Measurements from ENCODE around the gene ADH1A. TPM values are rescaled to one million over a fixed set of nuclear protein-coding genes. Genes with fewer than 3 reads are reported as not detected.

The ADH1A gene
- total RNA-seq, 1 experiment from 2014 or later, result not detected

GRCh38 chr4:99315839-99316238 lies 25.1 kb upstream of the ADH1A start:
- H3K36me3 ChIP-seq (ENCODE audit: low read depth), result no peaks in the 10 kb centered on the region
- H3K27me3 ChIP-seq (ENCODE audit: insufficient read depth, low read depth), result no peaks in the 10 kb centered on the region
- no peak overlapping the region for H3K27ac ChIP-seq
- no peaks in the 10 kb centered on the region for H4K20me1 ChIP-seq (ENCODE audit: insufficient read depth)
- POLR2A ChIA-PET (ENCODE audit: unreplicated experiment), result no interaction called here
- no peaks in the 10 kb centered on the region for H3K79me2 ChIP-seq (ENCODE audit: low read depth)
- H3K4me1 ChIP-seq (replicated peaks; ENCODE audit: insufficient read depth), result no peaks in the 10 kb centered on the region
- no peak overlapping the region for H3K4me3 ChIP-seq
- H3F3A ChIP-seq (ENCODE audit: insufficient read depth, low read depth), result no peaks in the 10 kb centered on the region
- H2AFZ ChIP-seq, result no peak overlapping the region
- intact Hi-C loops (cut with micrococcal nuclease; ENCODE audit: unreplicated experiment), result no loop called here
- TF ChIP-seq EZH2 (IDR thresholded peaks at IDR 0.05; ENCODE audit: low read depth) (no peak), CTCF (conservative IDR thresholded peaks at IDR 0.05) (no peak)
- no peaks in the 10 kb centered on the region for H3K9me2 ChIP-seq (ENCODE audit: insufficient read depth)
- H3K9me3 ChIP-seq (ENCODE audit: insufficient read depth, low read depth), result no peaks in the 10 kb centered on the region
- no peak overlapping the region for H3K4me2 ChIP-seq
- CTCF ChIA-PET, result no interaction called here
- BruUV-seq (replicated peaks), result no TSS peak
- DNase-seq, result no peak

- H3K27me3 ChIP-seq (ENCODE audit: insufficient read depth, low read depth), result no peaks in the 10 kb centered on the region
- H3K4me3 ChIP-seq, result no peak overlapping the region
- intact Hi-C loops (cut with micrococcal nuclease; ENCODE audit: unreplicated experiment), result no loop called here
- DNase-seq, result no peak
- H4K20me1 ChIP-seq (ENCODE audit: insufficient read depth), result no peaks in the 10 kb centered on the region
- ChIA-PET POLR2A (ENCODE audit: unreplicated experiment) (no interaction called here), CTCF (no interaction called here)
- no peaks in the 10 kb centered on the region for H3K4me1 ChIP-seq (replicated peaks; ENCODE audit: insufficient read depth)
- no peak overlapping the region for H3K27ac ChIP-seq
- no peaks in the 10 kb centered on the region for H3K36me3 ChIP-seq (ENCODE audit: low read depth)
- H3K79me2 ChIP-seq (ENCODE audit: low read depth), result no peaks in the 10 kb centered on the region
- BruUV-seq (replicated peaks), result no TSS peak
- no peak overlapping the region for H2AFZ ChIP-seq
- no peaks in the 10 kb centered on the region for H3K9me3 ChIP-seq (ENCODE audit: insufficient read depth, low read depth)
- H3K9me2 ChIP-seq (ENCODE audit: insufficient read depth), result no peaks in the 10 kb centered on the region
- H3F3A ChIP-seq (ENCODE audit: insufficient read depth, low read depth), result no peaks in the 10 kb centered on the region
- TF ChIP-seq EZH2 (IDR thresholded peaks at IDR 0.05; ENCODE audit: low read depth) (no peak), CTCF (conservative IDR thresholded peaks at IDR 0.05) (no peak)
- no peak overlapping the region for H3K4me2 ChIP-seq
These were observed 23.4 kb upstream of the ADH1A start for GRCh38 chr4:99314211-99314610.

- CTCF ChIA-PET, result no interaction called here
- BruUV-seq (replicated peaks), result no TSS peak
These were observed 19.6 kb upstream of the ADH1A start for GRCh38 chr4:99310389-99310788.

More at GRCh38 chr4:99310389-99310788, 19.6 kb upstream of the ADH1A start:
- Histone ChIP-seq H4K20me1 (ENCODE audit: insufficient read depth) (no peaks in the 10 kb centered on the region), H2AFZ (no peak overlapping the region), H3K4me1 (replicated peaks; ENCODE audit: insufficient read depth) (no peaks in the 10 kb centered on the region), H3K79me2 (ENCODE audit: low read depth) (no peaks in the 10 kb centered on the region), H3K36me3 (ENCODE audit: low read depth) (no peaks in the 10 kb centered on the region), H3K4me3 (no peak overlapping the region), H3F3A (ENCODE audit: insufficient read depth, low read depth) (no peaks in the 10 kb centered on the region), H3K9me2 (ENCODE audit: insufficient read depth) (0 out of 2 replicates have a peak, but pooled peaks cover 4% of the 10 kb centered on the region), H3K9me3 (ENCODE audit: insufficient read depth, low read depth) (no peaks in the 10 kb centered on the region), H3K4me2 (no peak overlapping the region), H3K27me3 (ENCODE audit: insufficient read depth, low read depth) (no peaks in the 10 kb centered on the region), H3K27ac (no peak overlapping the region)
- intact Hi-C loops (cut with micrococcal nuclease; ENCODE audit: unreplicated experiment), result no loop called here
- TF ChIP-seq EZH2 (IDR thresholded peaks at IDR 0.05; ENCODE audit: low read depth), result no peak
- TF ChIP-seq CTCF (conservative IDR thresholded peaks at IDR 0.05), result no peak
- POLR2A ChIA-PET (ENCODE audit: unreplicated experiment), result no interaction called here
- no peak for DNase-seq

Measured in PC-9 (cell line).